ENCODE data around the gene YARS1. TPM values are rescaled to one million over a fixed set of nuclear protein-coding genes. Genes with fewer than 3 reads are reported as not detected.
A peak's percentile ranks its signal among the peaks of the same experiment; 100 is the strongest.

YARS1 gene
- polyA plus RNA-seq, 1 donor from 2014 or later: 49.4 TPM

- no peaks in the 10 kb centered on the region for H3K36me3 ChIP-seq (ENCODE audit: insufficient read depth, low read length)
Observed at GRCh38 chr1:32830092-32830852, 13.1 kb upstream of the YARS1 start.

DNA sequence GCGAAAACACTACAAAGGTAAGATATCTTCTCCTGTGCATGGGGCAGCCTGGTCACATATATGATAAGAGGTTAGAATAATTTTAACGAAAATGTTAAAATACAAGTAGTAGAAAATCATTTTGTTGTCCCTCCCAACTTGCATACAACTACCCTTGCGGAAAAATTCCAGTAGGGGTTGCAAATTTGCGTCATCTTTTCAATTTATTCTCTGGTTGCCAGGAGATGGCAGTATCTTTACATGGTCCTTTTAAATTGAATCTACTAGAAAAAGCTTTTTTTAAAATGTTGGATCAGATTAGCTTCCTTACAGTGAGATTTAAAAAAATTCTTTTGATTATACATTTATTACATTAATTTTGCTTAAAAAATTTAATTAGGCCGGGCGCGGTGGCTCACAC is 11.2 kb upstream of the YARS1 start:
- TF ChIP-seq, protein P1, sequence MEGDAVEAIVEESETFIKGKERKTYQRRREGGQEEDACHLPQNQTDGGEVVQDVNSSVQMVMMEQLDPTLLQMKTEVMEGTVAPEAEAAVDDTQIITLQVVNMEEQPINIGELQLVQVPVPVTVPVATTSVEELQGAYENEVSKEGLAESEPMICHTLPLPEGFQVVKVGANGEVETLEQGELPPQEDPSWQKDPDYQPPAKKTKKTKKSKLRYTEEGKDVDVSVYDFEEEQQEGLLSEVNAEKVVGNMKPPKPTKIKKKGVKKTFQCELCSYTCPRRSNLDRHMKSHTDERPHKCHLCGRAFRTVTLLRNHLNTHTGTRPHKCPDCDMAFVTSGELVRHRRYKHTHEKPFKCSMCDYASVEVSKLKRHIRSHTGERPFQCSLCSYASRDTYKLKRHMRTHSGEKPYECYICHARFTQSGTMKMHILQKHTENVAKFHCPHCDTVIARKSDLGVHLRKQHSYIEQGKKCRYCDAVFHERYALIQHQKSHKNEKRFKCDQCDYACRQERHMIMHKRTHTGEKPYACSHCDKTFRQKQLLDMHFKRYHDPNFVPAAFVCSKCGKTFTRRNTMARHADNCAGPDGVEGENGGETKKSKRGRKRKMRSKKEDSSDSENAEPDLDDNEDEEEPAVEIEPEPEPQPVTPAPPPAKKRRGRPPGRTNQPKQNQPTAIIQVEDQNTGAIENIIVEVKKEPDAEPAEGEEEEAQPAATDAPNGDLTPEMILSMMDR (IDR thresholded peaks at IDR 0.05; ENCODE audit: poor library complexity, severe bottlenecking): peak; percentile 75
- TF ChIP-seq MXI1 (conservative IDR thresholded peaks at IDR 0.05; ENCODE audit: poor library complexity, severe bottlenecking): no peak
- TF ChIP-seq SMC3 (conservative IDR thresholded peaks at IDR 0.05; ENCODE audit: poor library complexity): peak; percentile 71
- TF ChIP-seq RAD21 (conservative IDR thresholded peaks at IDR 0.05): peak; percentile 72
- TF ChIP-seq EP300 (conservative IDR thresholded peaks at IDR 0.05; ENCODE audit: poor library complexity, severe bottlenecking): no peak
- Histone ChIP-seq H3K9ac (ENCODE audit: low read length) (no peak overlapping the region), H2AFZ (ENCODE audit: low read depth, low read length) (no peak overlapping the region), H3K79me2 (replicated peaks; ENCODE audit: insufficient read depth, low read length) (no peaks in the 10 kb centered on the region), H3K27me3 (ENCODE audit: insufficient read depth, low read depth, low read length) (no peaks in the 10 kb centered on the region), H3F3A (ENCODE audit: insufficient read depth, low read length, poor library complexity, severe bottlenecking) (no peaks in the 10 kb centered on the region), H3K27ac (ENCODE audit: low read length) (no peak overlapping the region), H3K9me2 (ENCODE audit: insufficient read depth, low read length) (no peaks in the 10 kb centered on the region), H3K4me2 (ENCODE audit: low read length) (no peak overlapping the region), H3K4me3 (ENCODE audit: low read length) (no peak overlapping the region), H4K20me1 (ENCODE audit: insufficient read depth) (no peaks in the 10 kb centered on the region), H3K36me3 (ENCODE audit: insufficient read depth, low read length) (no peaks in the 10 kb centered on the region), H3K9me3 (ENCODE audit: low read length) (no peaks in the 10 kb centered on the region)

More at GRCh38 chr1:32830092-32830852, 13.1 kb upstream of the YARS1 start:
- TF ChIP-seq, protein P2, sequence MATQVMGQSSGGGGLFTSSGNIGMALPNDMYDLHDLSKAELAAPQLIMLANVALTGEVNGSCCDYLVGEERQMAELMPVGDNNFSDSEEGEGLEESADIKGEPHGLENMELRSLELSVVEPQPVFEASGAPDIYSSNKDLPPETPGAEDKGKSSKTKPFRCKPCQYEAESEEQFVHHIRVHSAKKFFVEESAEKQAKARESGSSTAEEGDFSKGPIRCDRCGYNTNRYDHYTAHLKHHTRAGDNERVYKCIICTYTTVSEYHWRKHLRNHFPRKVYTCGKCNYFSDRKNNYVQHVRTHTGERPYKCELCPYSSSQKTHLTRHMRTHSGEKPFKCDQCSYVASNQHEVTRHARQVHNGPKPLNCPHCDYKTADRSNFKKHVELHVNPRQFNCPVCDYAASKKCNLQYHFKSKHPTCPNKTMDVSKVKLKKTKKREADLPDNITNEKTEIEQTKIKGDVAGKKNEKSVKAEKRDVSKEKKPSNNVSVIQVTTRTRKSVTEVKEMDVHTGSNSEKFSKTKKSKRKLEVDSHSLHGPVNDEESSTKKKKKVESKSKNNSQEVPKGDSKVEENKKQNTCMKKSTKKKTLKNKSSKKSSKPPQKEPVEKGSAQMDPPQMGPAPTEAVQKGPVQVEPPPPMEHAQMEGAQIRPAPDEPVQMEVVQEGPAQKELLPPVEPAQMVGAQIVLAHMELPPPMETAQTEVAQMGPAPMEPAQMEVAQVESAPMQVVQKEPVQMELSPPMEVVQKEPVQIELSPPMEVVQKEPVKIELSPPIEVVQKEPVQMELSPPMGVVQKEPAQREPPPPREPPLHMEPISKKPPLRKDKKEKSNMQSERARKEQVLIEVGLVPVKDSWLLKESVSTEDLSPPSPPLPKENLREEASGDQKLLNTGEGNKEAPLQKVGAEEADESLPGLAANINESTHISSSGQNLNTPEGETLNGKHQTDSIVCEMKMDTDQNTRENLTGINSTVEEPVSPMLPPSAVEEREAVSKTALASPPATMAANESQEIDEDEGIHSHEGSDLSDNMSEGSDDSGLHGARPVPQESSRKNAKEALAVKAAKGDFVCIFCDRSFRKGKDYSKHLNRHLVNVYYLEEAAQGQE (IDR thresholded peaks at IDR 0.05; ENCODE audit: borderline replicate concordance): no peak
- TF ChIP-seq POLR2AphosphoS5 (IDR thresholded peaks at IDR 0.05) (no peak), EZH2 (IDR thresholded peaks at IDR 0.05; ENCODE audit: borderline replicate concordance, insufficient read depth, low read length, poor library complexity, severe bottlenecking) (no peak), RAD21 (conservative IDR thresholded peaks at IDR 0.05) (no peak), TAF1 (IDR thresholded peaks at IDR 0.05; ENCODE audit: low read depth) (no peak), SMC3 (conservative IDR thresholded peaks at IDR 0.05; ENCODE audit: poor library complexity) (no peak), MXI1 (conservative IDR thresholded peaks at IDR 0.05; ENCODE audit: poor library complexity, severe bottlenecking) (no peak), EP300 (conservative IDR thresholded peaks at IDR 0.05; ENCODE audit: poor library complexity, severe bottlenecking) (no peak)
- TF ChIP-seq, protein P1 (IDR thresholded peaks at IDR 0.05; ENCODE audit: poor library complexity, severe bottlenecking): no peak
- H3K4me2 ChIP-seq (ENCODE audit: low read length): no peak overlapping the region
- H3K9me2 ChIP-seq (ENCODE audit: insufficient read depth, low read length): no peaks in the 10 kb centered on the region
- no peak overlapping the region for H2AFZ ChIP-seq (ENCODE audit: low read depth, low read length)
- no peak overlapping the region for H3K27ac ChIP-seq (ENCODE audit: low read length)
- no peaks in the 10 kb centered on the region for H3K79me2 ChIP-seq (replicated peaks; ENCODE audit: insufficient read depth, low read length)
- H3K4me3 ChIP-seq (ENCODE audit: low read length): no peak overlapping the region
- H3K9ac ChIP-seq (ENCODE audit: low read length): no peak overlapping the region
- H4K20me1 ChIP-seq (ENCODE audit: insufficient read depth): no peaks in the 10 kb centered on the region
- no peaks in the 10 kb centered on the region for H3K27me3 ChIP-seq (ENCODE audit: insufficient read depth, low read depth, low read length)
- no peaks in the 10 kb centered on the region for H3F3A ChIP-seq (ENCODE audit: insufficient read depth, low read length, poor library complexity, severe bottlenecking)
- no peaks in the 10 kb centered on the region for H3K9me3 ChIP-seq (ENCODE audit: low read length)

Measured in neural cell (in vitro differentiated cells).